Measurements from ENCODE around the gene CNTN2.

Gene CNTN2

GRCh38 chr1:205042911-205043806 lies at the start of gene CNTN2:
Gene CNTN2, plus strand, starts transcription at chr1:205043212. Its CDS starts 9,974 bp downstream, at chr1:205053186.
- DNase-seq, result peak; percentile 46 to 71

GRCh38 chr1:204994086-204994862 lies 48.7 kb upstream of the CNTN2 start:
- no peak for DNase-seq

GRCh38 chr1:204996981-204997380 lies 46.0 kb upstream of the CNTN2 start:
- DNase-seq, result no peak

DNA sequence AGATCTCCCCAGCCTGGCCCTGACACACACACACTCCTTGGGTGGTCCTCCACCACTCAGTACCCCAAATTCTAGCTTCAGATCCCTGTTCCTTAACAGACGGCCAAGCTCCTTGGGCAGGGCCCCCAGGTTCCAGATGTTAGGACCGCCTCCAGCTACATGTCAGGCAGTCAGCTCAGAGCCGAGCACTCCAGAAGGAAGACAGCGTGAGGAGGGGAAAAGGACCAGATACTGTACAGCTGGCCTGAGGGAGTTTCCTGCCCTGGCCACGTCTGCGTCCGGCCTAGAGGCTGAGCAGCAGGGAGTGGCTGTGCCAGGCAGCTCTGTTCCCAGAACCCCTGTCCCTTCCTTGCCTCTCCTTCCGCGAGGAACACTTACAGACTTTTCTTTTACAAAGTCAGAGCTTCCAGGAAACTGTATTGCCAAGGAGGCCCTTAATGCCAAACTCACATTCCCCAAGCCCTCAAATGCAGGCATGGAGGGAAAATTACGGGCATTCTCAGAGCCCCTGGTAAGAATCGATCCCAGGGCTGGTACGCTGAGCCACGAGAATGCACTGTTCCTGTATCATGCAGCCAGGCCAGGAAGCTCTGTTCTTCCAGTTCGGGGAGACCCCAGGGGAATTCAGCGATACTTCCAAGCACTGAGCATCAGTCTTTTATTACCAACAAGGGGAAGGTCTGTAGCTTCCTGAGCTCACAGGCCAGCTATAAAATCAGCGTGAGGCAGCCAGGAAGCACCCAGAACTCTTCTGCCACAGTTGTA lies 45.2 kb upstream of the CNTN2 start:
- DNase-seq, result no peak

DNA sequence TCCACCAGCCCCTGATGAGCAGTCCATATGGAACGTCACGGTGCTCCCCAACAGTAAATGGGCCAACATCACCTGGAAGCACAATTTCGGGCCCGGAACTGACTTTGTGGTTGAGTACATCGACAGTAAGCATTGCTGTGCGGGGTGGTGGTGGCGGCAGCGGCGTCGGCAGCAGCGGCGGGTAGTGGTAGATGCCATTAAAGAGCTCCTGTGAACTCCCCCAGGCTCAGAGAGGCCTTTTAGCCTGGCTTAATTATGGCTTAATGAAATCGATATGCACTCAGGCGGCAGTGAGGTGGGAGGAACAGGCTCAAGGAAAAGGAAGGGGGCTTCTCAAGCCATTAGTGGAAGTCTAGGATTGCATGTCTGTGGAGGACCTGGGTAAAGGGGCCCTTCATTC lies 41.9 kb upstream of the CNTN2 start:
- peak; percentile 50 to 71 for DNase-seq

DNA sequence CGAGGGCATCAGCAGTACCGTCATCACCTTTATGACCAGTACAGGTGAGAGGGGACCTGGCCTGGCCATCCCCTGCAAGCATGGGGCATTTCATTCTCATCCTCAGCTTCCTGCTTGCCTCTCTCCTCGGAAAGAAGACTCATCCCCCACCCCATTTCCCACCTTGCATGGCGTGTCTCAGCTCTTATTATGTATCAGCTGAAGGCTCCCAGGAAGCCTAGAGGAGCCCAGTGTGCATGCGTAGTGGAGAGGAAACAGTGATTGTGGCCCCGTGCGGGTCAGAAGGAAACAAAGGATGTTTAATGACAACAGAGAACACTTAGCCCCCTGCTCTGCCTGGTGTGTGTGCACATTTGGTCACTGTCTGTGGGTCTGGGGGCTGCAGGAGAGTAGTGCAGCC lies 40.3 kb upstream of the CNTN2 start:
- no peak for DNase-seq

DNA sequence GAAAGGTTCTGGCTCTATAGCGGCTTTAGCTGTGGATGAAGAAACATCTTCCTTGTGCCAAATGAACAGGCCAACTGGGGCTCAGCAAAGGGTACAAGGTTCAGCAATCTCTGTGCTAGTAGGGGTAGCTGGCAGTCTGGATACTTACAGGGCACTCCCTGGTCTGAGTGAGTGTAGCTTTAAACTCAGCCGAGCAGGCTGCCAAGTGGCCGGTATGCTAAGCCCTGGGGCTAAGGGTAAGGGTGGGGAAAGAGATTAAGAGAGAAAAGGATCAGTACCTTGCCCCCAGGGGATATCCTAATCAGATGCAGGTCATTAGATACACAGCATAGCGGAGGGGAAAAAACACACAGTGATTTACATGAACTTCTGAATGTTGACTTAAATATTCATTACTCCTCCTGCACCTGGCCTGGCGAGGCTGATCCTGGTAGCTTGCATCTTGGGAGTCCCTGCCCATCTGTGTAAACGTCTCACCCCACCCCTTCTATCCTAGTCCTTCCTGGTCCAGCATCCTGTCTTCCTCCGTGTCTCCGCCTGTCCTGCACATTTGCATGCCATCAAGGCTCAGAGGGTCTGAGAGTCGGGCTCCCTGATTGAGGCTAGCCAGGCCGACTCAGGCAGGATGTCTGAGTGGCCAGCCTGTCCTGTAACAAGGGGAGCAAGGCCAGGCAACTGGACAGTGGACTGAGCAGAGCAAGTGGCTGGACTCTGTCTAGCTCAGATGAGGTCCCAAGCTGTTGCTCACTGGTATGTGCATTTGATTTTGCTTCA lies 39.5 kb upstream of the CNTN2 start:
- peak; percentile 78 to 93 for DNase-seq

DNA sequence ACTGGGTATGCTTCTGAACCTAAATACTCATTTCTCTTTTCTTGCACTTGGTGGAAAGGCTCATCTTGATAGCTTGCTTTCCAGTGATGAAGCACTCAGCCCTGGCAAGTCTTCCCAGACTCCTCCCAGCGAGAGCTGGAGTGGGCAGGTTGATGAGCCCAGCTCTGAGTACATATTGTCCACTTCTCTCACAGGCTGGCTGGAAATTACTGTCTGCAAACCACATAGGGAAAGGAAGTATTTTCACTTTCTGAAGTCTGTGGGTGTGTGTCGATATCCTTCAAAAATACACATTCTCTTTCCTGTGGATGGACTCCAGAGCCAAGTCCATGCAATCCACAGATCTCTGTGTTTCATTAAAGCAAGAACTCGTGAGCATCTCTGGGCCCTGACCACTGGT lies 38.7 kb upstream of the CNTN2 start:
- DNase-seq, result no peak

GRCh38 chr1:205008896-205009295 lies 34.1 kb upstream of the CNTN2 start:
- no peak for DNase-seq

- DNase-seq, result peak; percentile 92 to 98
Measured at GRCh38 chr1:205009670-205010069, 33.3 kb upstream of the CNTN2 start.

- no peak for DNase-seq
Measured at GRCh38 chr1:205012391-205013140, 30.4 kb upstream of the CNTN2 start.

GRCh38 chr1:205013683-205014367 lies 29.2 kb upstream of the CNTN2 start:
- peak; percentile 36 to 46 for DNase-seq

DNA sequence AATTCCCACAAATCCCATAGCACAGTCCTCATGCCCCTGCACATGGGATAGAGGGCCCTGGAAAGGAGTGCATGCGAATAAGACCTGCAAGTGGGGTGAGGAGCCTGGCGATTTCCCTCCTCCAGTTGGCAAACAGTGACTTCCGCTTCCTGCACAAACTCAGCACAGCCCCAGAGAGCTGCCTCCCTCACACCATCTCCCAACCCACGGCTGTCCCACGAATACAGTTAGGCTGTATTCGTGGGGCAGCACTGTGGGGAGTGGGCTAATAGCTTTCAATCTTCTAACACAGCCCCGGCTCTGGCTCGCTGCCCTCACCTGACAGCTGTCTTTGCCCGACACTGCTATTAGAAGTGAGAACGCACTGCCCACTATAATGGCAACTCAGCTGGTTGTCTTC lies 28.2 kb upstream of the CNTN2 start:
- DNase-seq, result peak in 1 of 2 experiments; percentile 37

DNA sequence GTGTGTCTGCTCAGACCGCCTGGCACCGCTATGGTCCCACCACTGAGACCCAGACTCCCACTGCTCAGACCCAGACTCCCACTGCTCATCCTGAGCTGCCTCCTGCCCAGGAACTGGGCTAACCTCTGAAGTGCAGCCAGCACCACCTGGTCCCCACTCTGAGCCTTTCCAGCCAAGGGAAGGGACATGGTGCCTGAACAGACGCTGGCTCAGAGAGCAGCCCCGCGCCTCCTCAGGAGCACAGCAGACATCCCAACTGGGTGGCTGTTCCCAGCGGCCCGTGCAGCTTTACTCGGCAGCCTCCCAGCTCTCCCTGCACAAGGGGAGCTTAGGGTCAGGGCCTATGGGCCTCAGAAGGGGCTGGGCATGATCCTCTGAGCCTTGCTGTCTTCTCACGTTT lies 27.8 kb upstream of the CNTN2 start:
- DNase-seq, result peak; percentile 42 to 67

- no peak for DNase-seq
Measured at GRCh38 chr1:205016075-205016474, 26.9 kb upstream of the CNTN2 start.

GRCh38 chr1:205016584-205016983 lies 26.4 kb upstream of the CNTN2 start:
- no peak for DNase-seq

DNA sequence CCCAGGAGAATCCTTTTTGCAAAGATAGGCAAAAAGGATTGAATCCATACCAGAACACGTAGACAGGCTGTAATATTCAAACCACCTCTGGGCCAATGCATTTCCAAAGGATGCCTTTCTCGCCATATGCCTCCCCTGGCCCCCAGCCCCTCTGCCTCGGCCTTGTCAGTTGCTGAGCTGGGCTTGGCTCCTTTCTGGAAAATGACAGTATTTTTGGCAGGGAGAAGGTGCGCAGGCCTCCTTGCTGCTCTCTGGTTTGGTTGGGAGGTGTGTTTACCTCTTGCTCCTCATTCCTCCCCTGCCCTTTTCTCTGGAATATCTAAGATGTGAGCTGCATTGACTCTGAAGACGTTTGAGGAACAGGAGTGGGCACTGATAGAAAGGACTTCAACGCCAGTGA lies 26.0 kb upstream of the CNTN2 start:
- no peak for DNase-seq

- no peak for DNase-seq
Measured at GRCh38 chr1:205017766-205018165, 25.2 kb upstream of the CNTN2 start.

- no peak for DNase-seq
Measured at GRCh38 chr1:205018381-205018780, 24.6 kb upstream of the CNTN2 start.

- DNase-seq, result no peak
Measured at GRCh38 chr1:205020466-205020865, 22.5 kb upstream of the CNTN2 start.

GRCh38 chr1:205024679-205025078 lies 18.3 kb upstream of the CNTN2 start:
- DNase-seq, result no peak

Data from NCI-H524 (cell line).